H1 (cell line): Measurements from ENCODE around the gene AMPH. TPM values are rescaled to one million over a fixed set of nuclear protein-coding genes. Genes with fewer than 3 reads are reported as not detected.

ENCODE experiments used
- CTCF ChIA-PET: fragments of 300-600 bp; sonication (Branson Sonifier 250); formaldehyde crosslinking; loops from one replicate; lab custom pipeline; 2021; ENCODE audit not compliant: partially characterized antibody; lab: Charles Lee
- POLR2A ChIA-PET: fragments of 300-600 bp; sonication (Branson Sonifier 250); formaldehyde crosslinking; loops from one replicate; lab custom pipeline; 2021; ENCODE audit warnings: inconsistent platforms; ENCODE audit not compliant: partially characterized antibody; lab: Charles Lee
- DNase-seq, 2 experiments: peaks; one replicate each; pipeline versions ENCODE4 v3.0.0 to v3.0.0-alpha.2; 2010 to 2022; ENCODE audit warnings: low spot score in 2 of 2, low read depth in 1 of 2, mixed read lengths in 1 of 2
- FAIRE-seq: peaks from 2 replicates; lab custom pipeline; 2011; peaks lifted over from hg19 to GRCh38; lab: Jason Lieb, UNC
- H2AFZ ChIP-seq: 2 replicates; pipeline ENCODE4 v1.8.1; 2012; ENCODE audit warnings: low read length, inconsistent platforms
- H2AK5ac ChIP-seq: 2 replicates; pipeline ENCODE4 v1.6.1; 2013; ENCODE audit warnings: low read depth, low read length
- H2BK120ac ChIP-seq: replicated peaks from 2 replicates; pipeline ENCODE3; 2013; ENCODE audit warnings: low read depth, low read length, inconsistent platforms
- H2BK12ac ChIP-seq: 2 replicates; pipeline ENCODE4 v1.6.1; 2013; ENCODE audit warnings: low read depth, low read length
- H2BK15ac ChIP-seq: 2 replicates; pipeline ENCODE4 v1.6.1; 2013; ENCODE audit warnings: low read length
- H2BK20ac ChIP-seq: 2 replicates; pipeline ENCODE4 v1.6.1; 2013; ENCODE audit warnings: low read length
- H2BK5ac ChIP-seq: 2 replicates; pipeline ENCODE4 v1.6.1; 2013; ENCODE audit warnings: low read depth, low read length
- H3K14ac ChIP-seq: 2 replicates; pipeline ENCODE4 v1.6.1; 2013; ENCODE audit warnings: inconsistent platforms; ENCODE audit not compliant: insufficient read length
- H3K18ac ChIP-seq: 2 replicates; pipeline ENCODE4 v1.6.1; 2013; ENCODE audit warnings: low read length; ENCODE audit errors: extremely low read depth
- H3K23ac ChIP-seq: 2 replicates; pipeline ENCODE4 v1.6.1; 2013; ENCODE audit warnings: inconsistent platforms; ENCODE audit not compliant: insufficient read length
- H3K23me2 ChIP-seq: 2 replicates; pipeline ENCODE4 v1.6.1; 2013; ENCODE audit warnings: low read depth, low read length
- H3K27ac ChIP-seq: 2 replicates; pipeline ENCODE4 v1.6.1; 2011; ENCODE audit warnings: low read depth, low read length, inconsistent platforms
- H3K27me3 ChIP-seq, 4 experiments: replicated peaks in 1 of 4; 1 replicate in 1 of 4; 2 replicates in 3 of 4; pipeline versions ENCODE4 v1.6.1 to v1.8.1; 2011 to 2013; ENCODE audit warnings: low read length in 3 of 4, mild to moderate bottlenecking in 3 of 4, inconsistent platforms in 2 of 4, mixed read lengths in 2 of 4, moderate library complexity in 1 of 4; ENCODE audit not compliant: control insufficient read depth in 3 of 4, insufficient read depth in 3 of 4; ENCODE audit errors: extremely low read depth in 1 of 4
- H3K36me3 ChIP-seq, 4 experiments: 2 replicates each; pipeline versions ENCODE4 v1.6.1 to v1.8.1; 2011 to 2013; ENCODE audit warnings: mild to moderate bottlenecking in 4 of 4, low read length in 3 of 4, moderate library complexity in 2 of 4, control low read depth in 1 of 4, inconsistent platforms in 1 of 4; ENCODE audit not compliant: insufficient read depth in 4 of 4, control insufficient read depth in 2 of 4
- H3K4ac ChIP-seq: replicated peaks from 2 replicates; pipeline ENCODE3; 2013; ENCODE audit warnings: low read length, low read depth, mixed read lengths, inconsistent platforms; ENCODE audit not compliant: insufficient read length
- H3K4me1 ChIP-seq, 4 experiments: replicated peaks in 1 of 4; 1 replicate in 1 of 4; 2 replicates in 3 of 4; pipeline versions ENCODE4 v1.6.1 to v1.8.1; 2011 to 2013; ENCODE audit warnings: low read length in 3 of 4, inconsistent platforms in 2 of 4, mixed read lengths in 1 of 4; ENCODE audit not compliant: insufficient read depth in 4 of 4, control insufficient read depth in 3 of 4
- H3K4me2 ChIP-seq, 2 experiments: 2 replicates each; pipeline versions ENCODE4 v1.6.1 to v1.8.1; 2011 to 2013; ENCODE audit warnings: low read depth in 2 of 2, low read length in 2 of 2, control low read depth in 1 of 2, inconsistent platforms in 1 of 2, mild to moderate bottlenecking in 1 of 2; ENCODE audit not compliant: insufficient read depth in 1 of 2
- H3K4me3 ChIP-seq, 4 experiments: fragments of 200-600, 300-600 bp in 1 of 4; sonication (generic), shearing (Covaris generic), sonication (Bioruptor Twin) in 1 of 4; 2 replicates each; pipeline versions ENCODE4 v1.5.1 to v1.8.1; 2011 to 2016; ENCODE audit warnings: low read length in 4 of 4, low read depth in 3 of 4, control low read depth in 2 of 4, inconsistent platforms in 2 of 4, mild to moderate bottlenecking in 2 of 4, mixed read lengths in 1 of 4, moderate library complexity in 1 of 4; ENCODE audit not compliant: insufficient read depth in 2 of 4; ENCODE audit errors: extremely low read depth in 1 of 4
- H3K56ac ChIP-seq: replicated peaks from 2 replicates; pipeline ENCODE3; 2013; ENCODE audit warnings: low read depth, mild to moderate bottlenecking, mixed read lengths, low read length, inconsistent platforms; ENCODE audit not compliant: insufficient read length
- H3K79me1 ChIP-seq: 2 replicates; pipeline ENCODE4 v1.6.1; 2013; ENCODE audit warnings: low read depth, low read length, control low read depth
- H3K79me2 ChIP-seq, 2 experiments: 2 replicates each; pipeline versions ENCODE4 v1.6.1 to v1.8.1; 2012 to 2013; ENCODE audit warnings: low read length in 2 of 2, mild to moderate bottlenecking in 2 of 2, inconsistent platforms in 1 of 2; ENCODE audit not compliant: insufficient read depth in 2 of 2, control insufficient read depth in 1 of 2
- H3K9ac ChIP-seq, 4 experiments: replicated peaks in 1 of 4; 1 replicate in 1 of 4; 2 replicates in 3 of 4; pipeline versions ENCODE4 v1.6.1 to v1.8.1; 2011 to 2013; ENCODE audit warnings: low read depth in 3 of 4, low read length in 3 of 4, control low read depth in 2 of 4, mild to moderate bottlenecking in 2 of 4, moderate library complexity in 2 of 4, inconsistent platforms in 1 of 4; ENCODE audit errors: extremely low read depth in 1 of 4
- H3K9me3 ChIP-seq, 2 experiments: 2 replicates each; pipeline versions ENCODE4 v1.6.1 to v1.8.1; 2012 to 2013; ENCODE audit warnings: mild to moderate bottlenecking in 2 of 2, moderate library complexity in 2 of 2, control low read depth in 1 of 2, inconsistent platforms in 1 of 2, low read depth in 1 of 2, low read length in 1 of 2, mixed read lengths in 1 of 2; ENCODE audit not compliant: insufficient read depth in 2 of 2
- H4K20me1 ChIP-seq, 2 experiments: replicated peaks in 1 of 2; 2 replicates each; pipeline versions ENCODE3 to v1.8.1; 2011 to 2013; ENCODE audit warnings: inconsistent platforms in 2 of 2, low read length in 2 of 2, mild to moderate bottlenecking in 1 of 2; ENCODE audit not compliant: insufficient read depth in 2 of 2, control insufficient read depth in 1 of 2
- H4K5ac ChIP-seq: 2 replicates; pipeline ENCODE4 v1.6.1; 2013; ENCODE audit warnings: low read length, low read depth, mixed read lengths, inconsistent platforms; ENCODE audit not compliant: insufficient read length
- H4K8ac ChIP-seq: 2 replicates; pipeline ENCODE4 v1.8.0; 2013; ENCODE audit warnings: mild to moderate bottlenecking, moderate library complexity, low read length, inconsistent platforms; ENCODE audit not compliant: insufficient read depth; ENCODE audit errors: extremely low read depth
- H4K91ac ChIP-seq: replicated peaks from 2 replicates; pipeline ENCODE3; 2013; ENCODE audit warnings: low read length, mixed read lengths, inconsistent platforms; ENCODE audit not compliant: insufficient read length
- CTBP2 ChIP-seq: IDR thresholded peaks from 2 replicates; pipeline ENCODE4 v1.7.0; 2011; ENCODE audit warnings: borderline replicate concordance, mild to moderate bottlenecking, moderate library complexity, mixed read lengths, low read length; ENCODE audit not compliant: insufficient read depth, insufficient read length
- KDM1A ChIP-seq: fragments of 200-600, 300-600 bp; sonication (generic); IDR thresholded peaks from 2 replicates; pipeline ENCODE4 v1.7.1; 2016; ENCODE audit warnings: mild to moderate bottlenecking, low read length, borderline replicate concordance
- RAD21 ChIP-seq, 2 experiments: IDR thresholded peaks in 1 of 2; conservative IDR thresholded peaks in 1 of 2; 2 replicates each; pipeline ENCODE4 v1.6.1; 2011; ENCODE audit warnings: low read depth in 2 of 2, low read length in 2 of 2, improper control_type of control experiment in 1 of 2, inconsistent platforms in 1 of 2, mild to moderate bottlenecking in 1 of 2, moderate library complexity in 1 of 2
- RFX5 ChIP-seq: IDR thresholded peaks from 2 replicates; pipeline ENCODE4 v1.6.1; 2011; ENCODE audit warnings: low read depth, low read length, improper control_type of control experiment, borderline replicate concordance
- SRF ChIP-seq: IDR thresholded peaks from 2 replicates; pipeline ENCODE4 v1.6.1; 2011; ENCODE audit warnings: mild to moderate bottlenecking, low read depth, low read length, moderate library complexity
- WGBS, 2 experiments: shearing (Covaris generic) in 1 of 2; methylation state at CpG; one replicate each; pipeline versions ENCODE4 v1.1.6 to v1.1.7; 2013 to 2015; ENCODE audit warnings: low lambda C conversion rate in 2 of 2, mixed read lengths in 2 of 2, inconsistent platforms in 1 of 2, low coverage in 1 of 2, missing lambda C conversion rate in 1 of 2; ENCODE audit not compliant: insufficient replicate concordance in 2 of 2, insufficient coverage in 1 of 2, insufficient read length in 1 of 2; ENCODE audit errors: extremely low coverage in 1 of 2, missing lambda C conversion rate in 1 of 2; 5-methylcytosine and 5-hydroxymethylcytosine counted together
- polyA plus RNA-seq, 7 experiments: library from polyadenylated mRNA; depleted of rRNA in 3 of 7; stranded (reverse) in 5 of 7; unstranded in 2 of 7; fragments of >200 nt in 5 of 7; fragments of 200-250 nt in 2 of 7; gene quantifications; 1 replicate in 5 of 7; 2 replicates in 1 of 7; 4 replicates in 1 of 7; pipeline versions ENCODE4 v1.2.1 to v1.2.3, GENCODE V29; 2011 to 2013; ENCODE audit warnings: missing spikeins in 2 of 7, mixed read lengths in 2 of 7
- total RNA-seq: library from RNA; stranded (reverse); fragmentation: NEBNext Ultra II Directional; extraction: Animal tissue kit (Norgen Biotek cat#: 25700); gene quantifications from 2 replicates; pipeline ENCODE4 v1.2.1, GENCODE V29; 2021

Gene AMPH
- total and polyA plus RNA-seq, 2 of the 8 experiments (the other 6 are each of a cell fraction or from before 2014, with no cell fraction given), result 7.3 to 12.2 TPM

- no peak overlapping the region for H3K4me3 ChIP-seq
- H2BK5ac ChIP-seq, result no peak overlapping the region
- no peak overlapping the region for H4K5ac ChIP-seq
- no peak overlapping the region for H2BK120ac ChIP-seq
- H3K18ac ChIP-seq, result no peak overlapping the region
- H3K14ac ChIP-seq, result no peak overlapping the region
- DNase-seq (no peak), FAIRE-seq (no peak)
- peaks cover 0 to 4% of the 10 kb centered on the region in 2 experiments; a peak in 1 of 4 replicates for H3K9me3 ChIP-seq
- no peak overlapping the region for H2BK12ac ChIP-seq
- H3K27me3 ChIP-seq, result no peaks in the 10 kb centered on the region
- H4K20me1 ChIP-seq, result no peaks in the 10 kb centered on the region
- H3K23ac ChIP-seq, result no peak overlapping the region
- H3K79me1 ChIP-seq, result no peaks in the 10 kb centered on the region
- H2BK15ac ChIP-seq, result no peak overlapping the region
- POLR2A ChIA-PET, result no interaction called here
- CTCF ChIA-PET, result interaction anchor here (0.8 to 2.7 kb wide), 7 partner anchors 8 to 62 kb away, joined by 3 to 15 read pairs (median 4); no protein-coding TSS in a partner anchor
- 85% methylated on average over 5 of the region's 5 CpGs; no CpG with 5 or more reads in 1 of the 2 experiments for WGBS, 2 experiments
- H3K56ac ChIP-seq, result no peak overlapping the region
- no peak overlapping the region for H2BK20ac ChIP-seq
- 0 out of 7 replicates have a peak, but pooled peaks cover 0 to 2% (median 0%) of the 10 kb centered on the region in 4 experiments for H3K4me1 ChIP-seq
- H3K27ac ChIP-seq, result no peak overlapping the region
- H3K4ac ChIP-seq, result no peak overlapping the region
- no peak overlapping the region for H4K91ac ChIP-seq
- H3K79me2 ChIP-seq, result no peaks in the 10 kb centered on the region
- no peaks in the 10 kb centered on the region for H3K23me2 ChIP-seq
- no peaks in the 10 kb centered on the region for H3K36me3 ChIP-seq
- no peak overlapping the region for H2AK5ac ChIP-seq
- no peak overlapping the region for H2AFZ ChIP-seq
- H4K8ac ChIP-seq, result no peak overlapping the region
- H3K4me2 ChIP-seq, result no peak overlapping the region
- H3K9ac ChIP-seq, result no peak overlapping the region
- TF ChIP-seq SRF (no peak), KDM1A (no peak), CTBP2 (no peak), RFX5 (no peak), RAD21 (IDR thresholded peaks at IDR 0.05 in 1 of 2, conservative IDR thresholded peaks at IDR 0.05 in 1 of 2; ENCODE audit: low read depth in 2 of 2, low read length in 2 of 2) (no peak)
Measured at GRCh38 chr7:38393874-38394273, 237.3 kb downstream of the AMPH start.
